ENCODE measurements around the gene CCDC60.

DNA sequence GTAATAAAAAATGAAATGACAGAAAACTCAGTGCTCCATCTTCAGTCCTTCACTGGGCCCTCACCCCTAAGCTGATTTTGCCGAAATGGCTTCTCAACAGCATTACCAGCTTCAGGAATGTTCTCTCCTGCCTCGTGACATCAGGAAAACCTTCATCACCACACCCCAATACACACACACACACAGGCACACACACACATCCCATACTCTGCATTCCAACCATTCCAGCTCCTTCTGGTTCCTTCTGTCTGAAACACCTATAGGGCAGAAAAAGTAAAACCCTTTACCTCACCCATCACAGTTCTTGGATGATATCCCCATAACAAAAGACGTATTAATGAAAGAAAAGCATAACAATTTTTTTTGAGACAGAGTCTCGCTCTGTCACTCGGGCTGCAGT, 75.9 kb downstream of the CCDC60 start:
- no peak for TF ChIP-seq POLR2A (IDR thresholded peaks at IDR 0.05; ENCODE audit: low read length)
- TF ChIP-seq GATA1 (IDR thresholded peaks at IDR 0.05; ENCODE audit: low read depth, low read length), result no peak
